Psoas muscle (tissue), 8 donors: ENCODE data around the gene CCDC187. TPM values are rescaled to one million over a fixed set of nuclear protein-coding genes. Genes with fewer than 3 reads are reported as not detected.

Source experiments
- ATAC-seq, 4 donors: fragments of 200-7000 bp; cut with Tn5 transposase; one replicate each; pipeline ENCODE4 v1.9.1; 2020; ENCODE audit warnings: moderate library complexity in 3 of 4, mild to moderate bottlenecking in 2 of 4
- DNase-seq, 2 donors: peaks; one replicate each; pipeline ENCODE4 v3.0.0-alpha.2; 2020
- H3K27ac ChIP-seq: fragments of 200-600 bp; one replicate; pipeline ENCODE4 v1.8.0; 2022
- H3K27me3 ChIP-seq, 3 donors: fragments of 200-600 bp in 1 of 3; one replicate each; pipeline versions ENCODE4 v1.6.1 to v1.8.0; 2013 to 2022; ENCODE audit warnings: low read length in 2 of 3, mild to moderate bottlenecking in 2 of 3, moderate library complexity in 1 of 3; ENCODE audit not compliant: insufficient read depth in 3 of 3
- H3K36me3 ChIP-seq, 2 donors: fragments of 200-600 bp in 1 of 2; one replicate each; pipeline versions ENCODE4 v1.6.1 to v1.8.0; 2013 to 2022; ENCODE audit warnings: low read depth in 1 of 2, mild to moderate bottlenecking in 1 of 2, moderate library complexity in 1 of 2; ENCODE audit not compliant: insufficient read depth in 1 of 2
- H3K4me1 ChIP-seq: fragments of 200-600 bp; one replicate; pipeline ENCODE4 v1.8.0; 2022
- H3K4me3 ChIP-seq: fragments of 200-600 bp; one replicate; pipeline ENCODE4 v1.8.0; 2022; ENCODE audit warnings: mild to moderate bottlenecking
- H3K9me3 ChIP-seq: fragments of 200-600 bp; one replicate; pipeline ENCODE4 v1.8.0; 2022
- WGBS, 3 donors: extraction: QIAGEN DNeasy Blood & Tissue Kit; methylation state at CpG; one replicate each; pipeline versions ENCODE4 v1.1.6 to v1.1.7; 2013; 5-methylcytosine and 5-hydroxymethylcytosine counted together
- intact Hi-C, 2 donors: fragments of 100-400 bp; cut with DNase I; formaldehyde crosslinking; loops; one replicate each; pipeline versions ENCODE4 v1.11.0 to v1.14.2; 2022
- polyA plus RNA-seq, 3 donors: library from polyadenylated mRNA; stranded (reverse); fragments of 200-250 nt; gene quantifications; one replicate each; pipeline ENCODE4 v1.2.3, GENCODE V29; 2013
- total RNA-seq, 4 donors: library from RNA; stranded (reverse); fragmentation: NEBNext Ultra II Directional in 2 of 4; extraction: Animal tissue kit (Norgen Biotek cat#: 25700) in 2 of 4; gene quantifications; one replicate each; pipeline versions ENCODE4 v1.2.1 to v1.2.4, GENCODE V29; 2021 to 2023
- TF ChIP-seq, protein P1 (sequence below): fragments of 200-600 bp; IDR thresholded peaks from one replicate; pipeline ENCODE4 v1.8.0; 2022; ENCODE audit warnings: antibody characterized with exemption
- donor health status: healthy with polysubstance abuse.
- donor health status: DM: no; HTN: no; CAD: no; lungs with moderate emphysema.
- donor health status: Bipolar disorder and iron deficiency.
- donor health status: healthy.
- donor health status: DM: yes; HTN: yes; CAD: no.
- donor health status: DM: no; HTN: no; CAD: no.
- donor health status: DM: no; HTN: no; CAD: no.
- donor health status: DM: yes; HTN: yes; CAD: no.

Gene CCDC187
- total and polyA plus RNA-seq, 7 donors: not detected

DNA sequence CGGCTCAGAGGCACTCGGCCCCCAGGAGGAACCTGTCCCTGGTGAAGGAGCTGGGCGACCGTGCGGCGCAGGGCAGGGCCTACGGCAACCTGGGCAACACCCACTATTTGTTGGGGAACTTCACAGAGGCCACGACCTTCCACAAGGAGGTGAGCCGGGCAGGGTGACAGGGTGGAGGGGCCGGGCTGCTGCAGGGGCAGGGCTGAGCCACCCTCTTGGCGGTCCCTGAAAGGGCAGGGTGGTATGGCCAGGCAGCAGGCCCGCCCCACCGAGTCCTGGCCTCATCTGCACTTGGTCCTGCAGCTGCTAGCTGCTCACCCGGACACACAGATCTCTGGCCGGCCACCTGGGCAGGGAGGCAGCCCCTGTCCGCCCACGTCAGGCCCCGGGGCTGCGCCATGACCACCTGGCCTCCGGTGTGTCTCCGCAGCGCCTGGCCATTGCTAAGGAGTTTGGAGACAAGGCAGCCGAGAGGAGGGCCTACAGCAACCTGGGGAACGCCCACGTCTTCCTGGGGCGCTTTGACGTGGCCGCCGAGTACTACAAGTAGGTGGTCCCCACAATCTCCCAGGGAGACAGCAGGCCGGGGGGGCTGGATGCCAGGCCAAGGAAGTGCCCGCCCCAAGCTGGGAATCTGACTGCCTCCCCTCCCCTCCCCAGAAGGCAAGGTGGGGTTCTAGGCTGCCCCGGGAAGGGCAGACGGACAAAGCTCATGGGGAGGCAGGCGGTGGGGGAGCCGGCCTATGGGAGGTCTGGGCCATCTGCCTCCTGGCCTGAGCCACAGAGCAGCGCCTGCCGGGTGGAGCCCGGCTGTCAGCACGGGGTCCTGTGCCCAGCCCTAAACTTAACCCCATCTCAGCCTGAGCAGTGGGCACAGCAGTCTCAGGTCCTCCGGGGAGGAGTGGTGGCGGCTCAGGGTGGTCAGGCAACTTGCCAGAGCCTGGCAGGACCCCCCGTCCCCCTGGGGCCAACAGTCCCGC, 33.8 kb upstream of the CCDC187 start:
- no peak overlapping the region for H3K27ac ChIP-seq
- WGBS, 3 donors: 78 to 91% (median 80%) methylated on average over 36 to 43 of the region's 43 CpGs
- H3K27me3 ChIP-seq: peaks cover 0 to 12% (median 5%) of the 10 kb centered on the region in 3 donors
- TF ChIP-seq, protein P1, sequence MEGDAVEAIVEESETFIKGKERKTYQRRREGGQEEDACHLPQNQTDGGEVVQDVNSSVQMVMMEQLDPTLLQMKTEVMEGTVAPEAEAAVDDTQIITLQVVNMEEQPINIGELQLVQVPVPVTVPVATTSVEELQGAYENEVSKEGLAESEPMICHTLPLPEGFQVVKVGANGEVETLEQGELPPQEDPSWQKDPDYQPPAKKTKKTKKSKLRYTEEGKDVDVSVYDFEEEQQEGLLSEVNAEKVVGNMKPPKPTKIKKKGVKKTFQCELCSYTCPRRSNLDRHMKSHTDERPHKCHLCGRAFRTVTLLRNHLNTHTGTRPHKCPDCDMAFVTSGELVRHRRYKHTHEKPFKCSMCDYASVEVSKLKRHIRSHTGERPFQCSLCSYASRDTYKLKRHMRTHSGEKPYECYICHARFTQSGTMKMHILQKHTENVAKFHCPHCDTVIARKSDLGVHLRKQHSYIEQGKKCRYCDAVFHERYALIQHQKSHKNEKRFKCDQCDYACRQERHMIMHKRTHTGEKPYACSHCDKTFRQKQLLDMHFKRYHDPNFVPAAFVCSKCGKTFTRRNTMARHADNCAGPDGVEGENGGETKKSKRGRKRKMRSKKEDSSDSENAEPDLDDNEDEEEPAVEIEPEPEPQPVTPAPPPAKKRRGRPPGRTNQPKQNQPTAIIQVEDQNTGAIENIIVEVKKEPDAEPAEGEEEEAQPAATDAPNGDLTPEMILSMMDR: no peak
- no peaks in the 10 kb centered on the region for H3K9me3 ChIP-seq
- H3K4me1 ChIP-seq: no peaks in the 10 kb centered on the region
- DNase-seq: no peak
- no peak for ATAC-seq
- intact Hi-C loops: loop anchor here in 1 of 2 donors (10.0 kb wide), 1 partner anchor 297 kb away; no protein-coding TSS in a partner anchor
- H3K36me3 ChIP-seq: no peaks in the 10 kb centered on the region
- H3K4me3 ChIP-seq: no peak overlapping the region

DNA sequence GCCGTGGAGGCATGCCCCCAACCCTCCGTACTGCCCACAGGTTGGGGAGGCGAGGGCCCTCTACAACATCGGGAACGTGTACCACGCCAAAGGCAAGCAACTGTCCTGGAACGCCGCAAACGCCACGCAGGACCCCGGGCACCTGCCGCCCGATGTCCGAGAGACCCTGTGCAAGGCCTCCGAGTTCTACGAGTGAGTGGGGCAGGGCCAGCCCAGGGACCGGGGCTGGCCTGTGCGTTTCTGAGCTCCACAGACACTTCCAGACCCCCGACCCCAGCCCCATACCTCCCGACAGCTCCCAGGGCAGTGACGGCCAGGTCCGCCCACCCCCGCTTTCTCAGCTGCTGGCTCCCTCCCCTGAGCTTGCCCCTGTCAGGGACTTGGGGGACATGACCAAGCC, 33.0 kb upstream of the CCDC187 start:
- no peak overlapping the region for H3K27ac ChIP-seq
- H3K27me3 ChIP-seq: peaks cover 0 to 5% (median under 1%) of the 10 kb centered on the region in 3 donors
- no peaks in the 10 kb centered on the region for H3K36me3 ChIP-seq
- no peaks in the 10 kb centered on the region for H3K9me3 ChIP-seq
- no peak for ATAC-seq
- no peaks in the 10 kb centered on the region for H3K4me1 ChIP-seq
- TF ChIP-seq, protein P1: no peak
- intact Hi-C loops: loop anchor here in 1 of 2 donors (10.0 kb wide), 1 partner anchor 298 kb away; no protein-coding TSS in a partner anchor
- WGBS, 3 donors: 92 to 93% (median 92%) methylated on average over 19 to 23 of the region's 23 CpGs
- H3K4me3 ChIP-seq: no peak overlapping the region
- DNase-seq: no peak

DNA sequence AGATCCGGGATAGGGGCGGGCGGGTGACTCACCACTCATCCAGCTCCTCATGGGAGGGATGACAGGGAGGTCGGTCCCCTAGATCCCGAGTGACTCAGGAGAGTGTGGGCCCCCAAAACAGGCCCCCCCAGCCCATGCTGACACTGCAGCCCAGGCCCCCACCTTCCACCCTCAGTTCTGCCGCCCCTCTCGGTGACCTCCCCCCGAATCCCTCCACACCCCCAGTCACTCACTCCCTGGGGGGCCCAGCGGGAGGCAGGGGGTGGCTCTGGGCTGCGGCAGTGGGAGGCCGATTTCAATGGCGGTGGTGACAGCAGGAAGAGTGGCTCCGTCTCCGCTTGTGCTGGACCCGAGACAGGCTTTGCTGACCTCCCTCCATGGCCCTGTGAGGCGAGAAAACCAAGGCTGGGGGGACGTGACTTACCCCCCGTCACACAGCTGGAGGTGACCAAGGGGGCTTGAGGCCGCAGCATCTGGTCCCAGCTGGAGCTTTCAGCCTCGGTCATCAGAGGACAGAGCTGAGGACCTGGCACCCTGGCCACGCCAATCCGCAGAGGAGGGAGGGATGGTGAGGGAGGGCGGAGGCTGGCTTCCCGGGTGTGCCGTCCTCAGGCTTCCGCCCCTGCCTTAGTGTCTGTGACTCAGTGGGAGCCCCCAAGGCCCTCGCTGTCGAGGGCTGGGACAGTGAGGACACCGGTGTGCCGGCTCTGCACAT, 32.4 kb upstream of the CCDC187 start:
- no peaks in the 10 kb centered on the region for H3K4me1 ChIP-seq
- no peak overlapping the region for H3K27ac ChIP-seq
- ATAC-seq: no peak
- intact Hi-C loops: loop anchor here in 1 of 2 donors (10.0 kb wide), 1 partner anchor 298 kb away; no protein-coding TSS in a partner anchor
- WGBS, 3 donors: 75 to 81% (median 76%) methylated on average over 24 to 30 of the region's 30 CpGs
- H3K27me3 ChIP-seq: no peaks in the 10 kb centered on the region
- no peaks in the 10 kb centered on the region for H3K36me3 ChIP-seq
- no peaks in the 10 kb centered on the region for H3K9me3 ChIP-seq
- no peak for DNase-seq
- no peak overlapping the region for H3K4me3 ChIP-seq
- TF ChIP-seq, protein P1: no peak

DNA sequence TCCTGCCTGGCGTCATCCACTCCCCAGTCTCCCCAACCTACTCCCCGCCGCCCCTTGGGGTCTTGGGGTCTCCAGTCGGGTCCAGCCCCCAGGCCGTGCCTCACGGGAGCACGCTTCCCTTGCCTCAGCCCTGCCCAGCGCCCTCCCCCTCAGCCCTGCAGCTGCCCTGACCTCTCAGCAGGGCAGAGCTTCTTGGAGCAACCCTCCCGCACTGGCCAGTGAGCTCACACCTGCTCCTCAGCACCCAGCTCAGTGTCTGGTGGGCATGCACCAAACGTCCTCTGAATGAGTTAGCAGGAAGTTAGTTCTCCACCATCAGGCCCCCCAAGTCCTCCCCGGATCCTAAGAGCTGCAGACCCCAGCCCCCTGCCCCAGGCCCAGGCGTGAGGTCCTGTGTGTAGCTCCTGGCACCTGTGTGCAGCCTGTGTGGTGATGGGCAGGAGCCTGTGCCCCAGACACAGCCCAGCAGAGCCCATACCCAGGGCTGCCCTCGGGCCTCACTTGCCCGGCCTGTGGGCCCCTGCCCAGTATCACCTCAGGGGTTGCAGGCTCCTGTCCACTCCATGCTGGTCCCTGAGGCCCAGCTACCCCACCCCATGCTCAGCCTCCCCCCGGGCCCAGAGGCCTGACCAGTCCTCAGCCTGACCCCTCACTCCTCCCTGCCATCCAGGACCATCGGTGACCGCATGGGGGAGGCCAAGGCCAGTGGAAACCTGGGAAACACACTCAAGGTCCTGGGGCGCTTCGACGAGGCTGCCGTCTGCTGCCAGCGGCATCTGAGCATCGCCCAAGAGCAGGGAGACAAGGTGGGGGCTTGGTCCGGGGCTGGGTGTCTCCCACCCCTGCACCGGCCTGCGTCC, 31.6 kb upstream of the CCDC187 start:
- no peaks in the 10 kb centered on the region for H3K4me1 ChIP-seq
- H3K27me3 ChIP-seq: no peaks in the 10 kb centered on the region
- no peaks in the 10 kb centered on the region for H3K36me3 ChIP-seq
- DNase-seq (no peak), ATAC-seq (no peak)
- WGBS, 3 donors: 80 to 86% (median 82%) methylated on average over 24 to 26 of the region's 26 CpGs
- no peaks in the 10 kb centered on the region for H3K9me3 ChIP-seq
- TF ChIP-seq, protein P1: no peak
- H3K4me3 ChIP-seq: no peak overlapping the region
- intact Hi-C loops: loop anchor here in 1 of 2 donors (10.0 kb wide), 1 partner anchor 299 kb away; no protein-coding TSS in a partner anchor
- H3K27ac ChIP-seq: no peak overlapping the region
